Measurements from ENCODE around the gene BMI1.

BMI1 gene

GRCh38 chr10:22369434-22370072 is 48.7 kb downstream of the BMI1 start:
- no peaks in the 10 kb centered on the region for H3F3A ChIP-seq (ENCODE audit: control insufficient read depth, insufficient read depth)
- no peak for TF ChIP-seq CTCF (IDR thresholded peaks at IDR 0.05; ENCODE audit: low read depth, low read length, poor library complexity, severe bottlenecking)
- no peaks in the 10 kb centered on the region for H3K79me2 ChIP-seq (ENCODE audit: control insufficient read depth, low read length)
- H3K27me3 ChIP-seq (ENCODE audit: control insufficient read depth, low read length): no peaks in the 10 kb centered on the region
- H3K4me2 ChIP-seq (ENCODE audit: low read length): no peak overlapping the region
- no peak overlapping the region for H3K4me3 ChIP-seq (ENCODE audit: low read length)
- no peak overlapping the region for H3K27ac ChIP-seq (ENCODE audit: low read depth, low read length)
- H3K9me2 ChIP-seq (replicated peaks; ENCODE audit: control insufficient read depth, low read length): no peaks in the 10 kb centered on the region
- H4K20me1 ChIP-seq (ENCODE audit: control insufficient read depth, insufficient read depth, low read depth, low read length): no peaks in the 10 kb centered on the region
- no peaks in the 10 kb centered on the region for H3K9me3 ChIP-seq (ENCODE audit: control insufficient read depth, insufficient read depth, low read length)
- H3K4me1 ChIP-seq (ENCODE audit: control insufficient read depth, low read length): peaks cover 50% of the 10 kb centered on the region
- no peaks in the 10 kb centered on the region for H3K36me3 ChIP-seq (ENCODE audit: control insufficient read depth, low read length)

- H3K4me1 ChIP-seq (ENCODE audit: control insufficient read depth, low read length): peaks cover 56% of the 10 kb centered on the region
- H3K9me2 ChIP-seq (replicated peaks; ENCODE audit: control insufficient read depth, low read length): no peaks in the 10 kb centered on the region
- no peaks in the 10 kb centered on the region for H3K36me3 ChIP-seq (ENCODE audit: control insufficient read depth, low read length)
- no peaks in the 10 kb centered on the region for H3K9me3 ChIP-seq (ENCODE audit: control insufficient read depth, insufficient read depth, low read length)
- TF ChIP-seq EZH2phosphoT487 (IDR thresholded peaks at IDR 0.05; ENCODE audit: borderline replicate concordance, low read length): no peak
- no peaks in the 10 kb centered on the region for H3F3A ChIP-seq (ENCODE audit: control insufficient read depth, insufficient read depth)
- H3K27ac ChIP-seq (ENCODE audit: low read depth, low read length): peak overlapping the region; percentile 38; the same call in 1 of the 2 replicates
- no peaks in the 10 kb centered on the region for H3K27me3 ChIP-seq (ENCODE audit: control insufficient read depth, low read length)
- peak overlapping the region; percentile 71 for H3K4me2 ChIP-seq (ENCODE audit: low read length)
- H3K4me3 ChIP-seq (ENCODE audit: low read length): peak overlapping the region; percentile 52
- H4K20me1 ChIP-seq (ENCODE audit: control insufficient read depth, insufficient read depth, low read depth, low read length): no peaks in the 10 kb centered on the region
- H3K79me2 ChIP-seq (ENCODE audit: control insufficient read depth, low read length): no peaks in the 10 kb centered on the region
These were observed 49.4 kb downstream of the BMI1 start for GRCh38 chr10:22370320-22370719.

- H3K4me1 ChIP-seq (ENCODE audit: control insufficient read depth, low read length): peaks cover 59% of the 10 kb centered on the region
- H3K27me3 ChIP-seq (ENCODE audit: control insufficient read depth, low read length): no peaks in the 10 kb centered on the region
- H3F3A ChIP-seq (ENCODE audit: control insufficient read depth, insufficient read depth): no peaks in the 10 kb centered on the region
- no peak overlapping the region for H3K4me3 ChIP-seq (ENCODE audit: low read length)
- H3K4me2 ChIP-seq (ENCODE audit: low read length): no peak overlapping the region
- H3K79me2 ChIP-seq (ENCODE audit: control insufficient read depth, low read length): no peaks in the 10 kb centered on the region
- H3K9me2 ChIP-seq (replicated peaks; ENCODE audit: control insufficient read depth, low read length): no peaks in the 10 kb centered on the region
- H4K20me1 ChIP-seq (ENCODE audit: control insufficient read depth, insufficient read depth, low read depth, low read length): no peaks in the 10 kb centered on the region
- H3K9me3 ChIP-seq (ENCODE audit: control insufficient read depth, insufficient read depth, low read length): no peaks in the 10 kb centered on the region
- no peak for TF ChIP-seq EZH2phosphoT487 (IDR thresholded peaks at IDR 0.05; ENCODE audit: borderline replicate concordance, low read length)
- TF ChIP-seq CTCF (IDR thresholded peaks at IDR 0.05; ENCODE audit: low read depth, low read length, poor library complexity, severe bottlenecking): no peak
- H3K36me3 ChIP-seq (ENCODE audit: control insufficient read depth, low read length): no peaks in the 10 kb centered on the region
- no peak overlapping the region for H3K27ac ChIP-seq (ENCODE audit: low read depth, low read length)
These were observed 51.4 kb downstream of the BMI1 start for GRCh38 chr10:22372298-22372697.

- no peaks in the 10 kb centered on the region for H3K9me2 ChIP-seq (replicated peaks; ENCODE audit: control insufficient read depth, low read length)
- TF ChIP-seq EZH2phosphoT487 (IDR thresholded peaks at IDR 0.05; ENCODE audit: borderline replicate concordance, low read length): no peak
- no peak for TF ChIP-seq CTCF (IDR thresholded peaks at IDR 0.05; ENCODE audit: low read depth, low read length, poor library complexity, severe bottlenecking)
- H3K27ac ChIP-seq (ENCODE audit: low read depth, low read length): no peak overlapping the region
- no peaks in the 10 kb centered on the region for H3F3A ChIP-seq (ENCODE audit: control insufficient read depth, insufficient read depth)
- H3K4me1 ChIP-seq (ENCODE audit: control insufficient read depth, low read length): peaks cover 61% of the 10 kb centered on the region
- no peaks in the 10 kb centered on the region for H4K20me1 ChIP-seq (ENCODE audit: control insufficient read depth, insufficient read depth, low read depth, low read length)
- no peak overlapping the region for H3K4me3 ChIP-seq (ENCODE audit: low read length)
- H3K36me3 ChIP-seq (ENCODE audit: control insufficient read depth, low read length): no peaks in the 10 kb centered on the region
- H3K4me2 ChIP-seq (ENCODE audit: low read length): no peak overlapping the region
- no peaks in the 10 kb centered on the region for H3K9me3 ChIP-seq (ENCODE audit: control insufficient read depth, insufficient read depth, low read length)
- no peaks in the 10 kb centered on the region for H3K27me3 ChIP-seq (ENCODE audit: control insufficient read depth, low read length)
- no peaks in the 10 kb centered on the region for H3K79me2 ChIP-seq (ENCODE audit: control insufficient read depth, low read length)
These were observed 52.0 kb downstream of the BMI1 start for GRCh38 chr10:22372917-22373316.
